Upper lobe of right lung (tissue), 1 donor: Measurements from ENCODE around the gene AHNAK. TPM values are rescaled to one million over a fixed set of nuclear protein-coding genes. Genes with fewer than 3 reads are reported as not detected.

ENCODE experiments used
- ATAC-seq: fragments of 200-7000 bp; cut with Tn5 transposase; one replicate; pipeline ENCODE4 v1.9.1; 2020; ENCODE audit warnings: mild to moderate bottlenecking, moderate library complexity
- DNase-seq: peaks from one replicate; pipeline ENCODE4 v3.0.0-alpha.2; 2020
- H3K27ac ChIP-seq: fragments of 200-600 bp; one replicate; pipeline ENCODE4 v1.8.0; 2022
- H3K27me3 ChIP-seq: fragments of 200-600 bp; one replicate; pipeline ENCODE4 v1.8.0; 2022; ENCODE audit warnings: mild to moderate bottlenecking
- H3K36me3 ChIP-seq: fragments of 200-600 bp; one replicate; pipeline ENCODE4 v1.8.0; 2022
- H3K4me1 ChIP-seq: fragments of 200-600 bp; one replicate; pipeline ENCODE4 v1.8.0; 2022
- H3K4me3 ChIP-seq: fragments of 200-600 bp; one replicate; pipeline ENCODE4 v1.8.0; 2022; ENCODE audit warnings: mild to moderate bottlenecking
- H3K9me3 ChIP-seq: fragments of 200-600 bp; one replicate; pipeline ENCODE4 v1.8.0; 2022
- intact Hi-C: fragments of 100-400 bp; cut with DNase I; formaldehyde crosslinking; loops from one replicate; pipeline ENCODE4 v1.11.0; 2022
- total RNA-seq: library from RNA; stranded (reverse); fragmentation: NEBNext Ultra II Directional; extraction: Animal tissue kit (Norgen Biotek cat#: 25700); gene quantifications from one replicate; pipeline ENCODE4 v1.2.1, GENCODE V29; 2021
- TF ChIP-seq, protein P1 (sequence below): fragments of 200-600 bp; IDR thresholded peaks from one replicate; pipeline ENCODE4 v1.8.0; 2022; ENCODE audit warnings: antibody characterized with exemption
- donor health status: DM: no; HTN: yes; CAD: no; lungs with severe emphysema.

Gene AHNAK
- total RNA-seq, 1 donor from 2014 or later, result 819 TPM

GRCh38 chr11:62418733-62419132, 127.9 kb downstream of the AHNAK start, which contains the start of gene SCGB1A1:
SCGB1A1 (plus strand) TSS chr11:62419033; CDS start chr11:62419096, 63 bp downstream.
- no peak for ATAC-seq

GRCh38 chr11:62418136-62418535, 128.5 kb downstream of the AHNAK start:
- intact Hi-C loops, result no loop called here
- ATAC-seq, result no peak
- no peaks in the 10 kb centered on the region for H3K9me3 ChIP-seq

More at GRCh38 chr11:62418733-62419132, 127.9 kb downstream of the AHNAK start, which contains the start of gene SCGB1A1:
- Histone ChIP-seq H3K27ac (peak within 1 kb of the TSS; percentile 70), H3K4me1 (no peaks in the 10 kb centered on the region), H3K4me3 (no peak within 1 kb of the TSS), H3K9me3 (no peaks in the 10 kb centered on the region), H3K36me3 (no peaks in the 10 kb centered on the region), H3K27me3 (no peaks in the 10 kb centered on the region)
- TF ChIP-seq, protein P1, sequence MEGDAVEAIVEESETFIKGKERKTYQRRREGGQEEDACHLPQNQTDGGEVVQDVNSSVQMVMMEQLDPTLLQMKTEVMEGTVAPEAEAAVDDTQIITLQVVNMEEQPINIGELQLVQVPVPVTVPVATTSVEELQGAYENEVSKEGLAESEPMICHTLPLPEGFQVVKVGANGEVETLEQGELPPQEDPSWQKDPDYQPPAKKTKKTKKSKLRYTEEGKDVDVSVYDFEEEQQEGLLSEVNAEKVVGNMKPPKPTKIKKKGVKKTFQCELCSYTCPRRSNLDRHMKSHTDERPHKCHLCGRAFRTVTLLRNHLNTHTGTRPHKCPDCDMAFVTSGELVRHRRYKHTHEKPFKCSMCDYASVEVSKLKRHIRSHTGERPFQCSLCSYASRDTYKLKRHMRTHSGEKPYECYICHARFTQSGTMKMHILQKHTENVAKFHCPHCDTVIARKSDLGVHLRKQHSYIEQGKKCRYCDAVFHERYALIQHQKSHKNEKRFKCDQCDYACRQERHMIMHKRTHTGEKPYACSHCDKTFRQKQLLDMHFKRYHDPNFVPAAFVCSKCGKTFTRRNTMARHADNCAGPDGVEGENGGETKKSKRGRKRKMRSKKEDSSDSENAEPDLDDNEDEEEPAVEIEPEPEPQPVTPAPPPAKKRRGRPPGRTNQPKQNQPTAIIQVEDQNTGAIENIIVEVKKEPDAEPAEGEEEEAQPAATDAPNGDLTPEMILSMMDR, result no peak
- intact Hi-C loops, result no loop called here
- DNase-seq, result no peak

DNA sequence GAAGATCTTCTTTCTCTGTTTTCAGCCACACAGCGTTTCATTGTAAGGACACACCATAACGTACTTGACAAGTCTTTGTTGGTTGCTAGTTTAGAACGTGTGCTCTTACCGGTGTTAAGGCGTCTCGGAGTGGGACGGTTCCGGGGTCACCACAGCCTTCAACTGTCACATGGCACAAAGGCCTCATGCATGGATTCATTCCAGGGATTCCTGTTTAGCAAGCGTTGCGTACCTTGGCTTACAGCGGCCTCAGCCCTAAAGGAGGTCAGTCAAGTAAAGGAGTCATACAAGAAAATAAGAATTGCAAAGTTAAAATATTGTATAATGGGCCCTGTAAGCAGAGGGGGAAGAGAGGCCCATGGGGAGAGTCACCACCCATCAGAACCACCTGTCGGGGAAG, 130.0 kb downstream of the AHNAK start:
- no peak overlapping the region for H3K27ac ChIP-seq
- H3K4me3 ChIP-seq, result no peak overlapping the region
- DNase-seq (no peak), ATAC-seq (no peak)
- TF ChIP-seq, protein P1, result no peak
- H3K36me3 ChIP-seq, result no peaks in the 10 kb centered on the region
- intact Hi-C loops, result no loop called here
- no peaks in the 10 kb centered on the region for H3K9me3 ChIP-seq
- H3K4me1 ChIP-seq, result no peaks in the 10 kb centered on the region
- H3K27me3 ChIP-seq, result no peaks in the 10 kb centered on the region

More at GRCh38 chr11:62418136-62418535, 128.5 kb downstream of the AHNAK start:
- Histone ChIP-seq H3K4me3 (no peak overlapping the region), H3K27me3 (no peaks in the 10 kb centered on the region), H3K4me1 (no peaks in the 10 kb centered on the region), H3K27ac (no peak overlapping the region), H3K36me3 (no peaks in the 10 kb centered on the region)
- TF ChIP-seq, protein P1, result no peak
- DNase-seq, result no peak

DNA sequence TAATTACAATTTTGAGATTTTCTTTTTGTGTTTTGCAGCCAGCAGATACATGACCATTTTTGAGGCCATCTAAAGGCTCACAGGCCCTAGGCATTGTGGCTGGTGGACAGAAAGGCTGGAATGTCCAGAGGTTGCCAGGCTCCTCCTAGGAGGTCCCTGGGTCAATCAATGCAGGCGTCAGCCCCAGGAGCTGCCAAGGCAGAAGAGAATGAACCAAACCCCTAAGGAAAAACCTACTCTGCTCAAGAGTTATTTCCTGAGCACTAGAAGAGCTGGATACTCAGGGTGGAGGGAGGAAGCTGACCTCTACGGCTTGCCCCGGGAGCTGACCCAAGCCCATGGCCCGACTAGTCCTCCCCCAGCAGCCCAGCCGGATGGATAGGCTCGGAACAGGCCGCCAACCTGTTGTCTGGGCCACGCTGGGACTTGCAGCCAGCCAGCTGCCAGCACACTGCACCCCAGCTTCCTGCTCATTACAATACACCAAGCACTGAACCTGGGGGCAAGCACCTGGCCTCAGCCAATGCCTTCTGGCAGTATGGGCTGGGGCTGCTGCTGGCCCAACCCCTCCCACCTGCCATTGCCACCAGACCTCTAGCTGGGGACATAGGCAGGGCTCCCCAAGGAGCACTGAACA, 133.4 kb downstream of the AHNAK start:
- H3K4me3 ChIP-seq, result no peak overlapping the region
- ATAC-seq (peak; percentile 13), DNase-seq (no peak)
- no peak overlapping the region for H3K27ac ChIP-seq
- TF ChIP-seq, protein P1, result no peak
- H3K27me3 ChIP-seq, result no peaks in the 10 kb centered on the region
- intact Hi-C loops, result no loop called here
- H3K36me3 ChIP-seq, result no peaks in the 10 kb centered on the region
- H3K4me1 ChIP-seq, result no peaks in the 10 kb centered on the region
- no peaks in the 10 kb centered on the region for H3K9me3 ChIP-seq

- TF ChIP-seq, protein P1, result no peak
- no peak for DNase-seq
- Histone ChIP-seq H3K9me3 (no peaks in the 10 kb centered on the region), H3K27ac (no peak overlapping the region), H3K4me1 (no peaks in the 10 kb centered on the region), H3K36me3 (no peaks in the 10 kb centered on the region), H3K27me3 (no peaks in the 10 kb centered on the region), H3K4me3 (no peak overlapping the region)
- ATAC-seq, result no peak
- intact Hi-C loops, result no loop called here
Measured at GRCh38 chr11:62411524-62411923, 135.1 kb downstream of the AHNAK start.
